WTC11 (cell line): Measurements from ENCODE around the gene HBE1. TPM values are rescaled to one million over a fixed set of nuclear protein-coding genes. Genes with fewer than 3 reads are reported as not detected.

ENCODE experiments used
- ATAC-seq: fragments of 200-7000 bp; cut with Tn5 transposase; 2 replicates; pipeline ENCODE4 v1.10.0; 2021; ENCODE audit warnings: mild to moderate bottlenecking, moderate library complexity
- CTCF ChIA-PET: fragments of 300-600 bp; sonication (Branson Sonifier 250); formaldehyde crosslinking; loops from one replicate; lab custom pipeline; 2021; ENCODE audit warnings: antibody characterized with exemption; lab: Charles Lee
- POLR2A ChIA-PET: fragments of 350-600 bp; sonication (Branson Sonifier 250); formaldehyde crosslinking; loops from one replicate; lab custom pipeline; 2021; ENCODE audit warnings: antibody characterized with exemption; lab: Charles Lee
- DNase-seq: peaks from one replicate; pipeline ENCODE4 v3.0.0; 2021; ENCODE audit warnings: low spot score
- H3K27ac Mint-ChIP-seq: 2 replicates; pipeline ENCODE4 v1.8.0; 2021; ENCODE audit warnings: mixed read lengths
- H3K27me3 Mint-ChIP-seq: 2 replicates; pipeline ENCODE4 v1.8.0; 2021; ENCODE audit warnings: low read depth, mild to moderate bottlenecking, moderate library complexity, mixed read lengths
- H3K36me3 Mint-ChIP-seq: 2 replicates; pipeline ENCODE4 v1.8.0; 2021; ENCODE audit warnings: mixed read lengths
- H3K4me1 Mint-ChIP-seq: 2 replicates; pipeline ENCODE4 v1.8.0; 2022; ENCODE audit warnings: mixed read lengths
- H3K4me3 Mint-ChIP-seq: 2 replicates; pipeline ENCODE4 v1.8.0; 2021; ENCODE audit warnings: mild to moderate bottlenecking, moderate library complexity, mixed read lengths
- H3K9me3 Mint-ChIP-seq: 2 replicates; pipeline ENCODE4 v1.8.0; 2021; ENCODE audit warnings: mixed read lengths
- ARID4B ChIP-seq: sonication (generic); formaldehyde crosslinking; IDR thresholded peaks from 2 replicates; pipeline ENCODE4 v1.8.0; 2023; ENCODE audit warnings: missing genetic modification reagents, mild to moderate bottlenecking, borderline replicate concordance
- ATF1 ChIP-seq: sonication (generic); formaldehyde crosslinking; IDR thresholded peaks from 2 replicates; pipeline ENCODE4 v1.8.1; 2023; ENCODE audit warnings: mild to moderate bottlenecking, moderate library complexity, missing genetic modification reagents
- ELF4 ChIP-seq: sonication (generic); formaldehyde crosslinking; IDR thresholded peaks from 2 replicates; pipeline ENCODE4 v1.8.1; 2022; ENCODE audit warnings: low read depth, mild to moderate bottlenecking, moderate library complexity, missing genetic modification reagents
- EMX1 ChIP-seq: fragments of 250-450 bp; sonication (Bioruptor Pico); IDR thresholded peaks from 2 replicates; pipeline ENCODE4 v1.8.0; 2021; ENCODE audit warnings: mild to moderate bottlenecking
- FOXK1 ChIP-seq: sonication (generic); formaldehyde crosslinking; IDR thresholded peaks from 2 replicates; pipeline ENCODE4 v1.8.0; 2022; ENCODE audit warnings: mild to moderate bottlenecking, moderate library complexity, missing genetic modification reagents
- GABPB1 ChIP-seq: sonication (generic); formaldehyde crosslinking; IDR thresholded peaks from 2 replicates; pipeline ENCODE4 v1.8.1; 2023; ENCODE audit warnings: mild to moderate bottlenecking, missing genetic modification reagents
- GRHL2 ChIP-seq: fragments of 250-450 bp; sonication (Bioruptor Pico); IDR thresholded peaks from 2 replicates; pipeline ENCODE4 v1.8.0; 2022; ENCODE audit warnings: mild to moderate bottlenecking, moderate library complexity; ENCODE audit not compliant: insufficient replicate concordance, severe bottlenecking
- IRF2 ChIP-seq: sonication (generic); formaldehyde crosslinking; IDR thresholded peaks from 2 replicates; pipeline ENCODE4 v1.8.0; 2022; ENCODE audit warnings: low read depth, missing genetic modification reagents, borderline replicate concordance
- JAZF1 ChIP-seq: fragments of 250-450 bp; sonication (Bioruptor Pico); IDR thresholded peaks from 2 replicates; pipeline ENCODE4 v1.9.0; 2021; ENCODE audit warnings: moderate library complexity, mild to moderate bottlenecking, inconsistent platforms
- NFATC4 ChIP-seq: fragments of 250-450 bp; sonication (Bioruptor Pico); IDR thresholded peaks from 2 replicates; pipeline ENCODE4 v1.9.0; 2021; ENCODE audit warnings: mild to moderate bottlenecking
- PREB ChIP-seq: sonication (generic); formaldehyde crosslinking; IDR thresholded peaks from 2 replicates; pipeline ENCODE4 v1.8.1; 2022; ENCODE audit warnings: mild to moderate bottlenecking, missing genetic modification reagents, moderate library complexity, borderline replicate concordance
- RORB ChIP-seq: fragments of 250-450 bp; sonication (Bioruptor Pico); IDR thresholded peaks from 2 replicates; pipeline ENCODE4 v1.9.0; 2021; ENCODE audit warnings: mild to moderate bottlenecking
- TCF7 ChIP-seq: sonication (generic); formaldehyde crosslinking; IDR thresholded peaks from 2 replicates; pipeline ENCODE4 v1.8.0; 2022; ENCODE audit warnings: mild to moderate bottlenecking, low read depth, missing genetic modification reagents, moderate library complexity
- TEAD4 ChIP-seq: sonication (generic); formaldehyde crosslinking; IDR thresholded peaks from 2 replicates; pipeline ENCODE4 v1.8.0; 2022; ENCODE audit warnings: mild to moderate bottlenecking, missing genetic modification reagents
- TP53 ChIP-seq: sonication (generic); formaldehyde crosslinking; IDR thresholded peaks from 2 replicates; pipeline ENCODE4 v1.8.1; 2023; ENCODE audit warnings: mild to moderate bottlenecking, missing genetic modification reagents
- ZNF121 ChIP-seq: sonication (generic); formaldehyde crosslinking; IDR thresholded peaks from 2 replicates; pipeline ENCODE4 v1.8.0; 2023; ENCODE audit warnings: missing genetic modification reagents
- ZNF263 ChIP-seq: sonication (generic); formaldehyde crosslinking; IDR thresholded peaks from 2 replicates; pipeline ENCODE4 v1.8.1; 2022; ENCODE audit warnings: low read depth, mild to moderate bottlenecking, moderate library complexity, missing genetic modification reagents
- ZNF423 ChIP-seq: fragments of 250-450 bp; sonication (Bioruptor Pico); IDR thresholded peaks from 2 replicates; pipeline ENCODE4 v2.1.2; 2022; ENCODE audit warnings: mild to moderate bottlenecking, moderate library complexity
- total RNA-seq: library from RNA; stranded (reverse); gene quantifications from 3 replicates; pipeline ENCODE4 v1.2.3, GENCODE V29; 2021
- TF ChIP-seq, protein P1 (sequence below): fragments of 250-450 bp; sonication (Bioruptor Pico); IDR thresholded peaks from 2 replicates; pipeline ENCODE4 v1.9.0; 2021; ENCODE audit warnings: mild to moderate bottlenecking, borderline replicate concordance

HBE1 gene
- total RNA-seq, 1 experiment from 2014 or later, result 3.1 TPM

DNA sequence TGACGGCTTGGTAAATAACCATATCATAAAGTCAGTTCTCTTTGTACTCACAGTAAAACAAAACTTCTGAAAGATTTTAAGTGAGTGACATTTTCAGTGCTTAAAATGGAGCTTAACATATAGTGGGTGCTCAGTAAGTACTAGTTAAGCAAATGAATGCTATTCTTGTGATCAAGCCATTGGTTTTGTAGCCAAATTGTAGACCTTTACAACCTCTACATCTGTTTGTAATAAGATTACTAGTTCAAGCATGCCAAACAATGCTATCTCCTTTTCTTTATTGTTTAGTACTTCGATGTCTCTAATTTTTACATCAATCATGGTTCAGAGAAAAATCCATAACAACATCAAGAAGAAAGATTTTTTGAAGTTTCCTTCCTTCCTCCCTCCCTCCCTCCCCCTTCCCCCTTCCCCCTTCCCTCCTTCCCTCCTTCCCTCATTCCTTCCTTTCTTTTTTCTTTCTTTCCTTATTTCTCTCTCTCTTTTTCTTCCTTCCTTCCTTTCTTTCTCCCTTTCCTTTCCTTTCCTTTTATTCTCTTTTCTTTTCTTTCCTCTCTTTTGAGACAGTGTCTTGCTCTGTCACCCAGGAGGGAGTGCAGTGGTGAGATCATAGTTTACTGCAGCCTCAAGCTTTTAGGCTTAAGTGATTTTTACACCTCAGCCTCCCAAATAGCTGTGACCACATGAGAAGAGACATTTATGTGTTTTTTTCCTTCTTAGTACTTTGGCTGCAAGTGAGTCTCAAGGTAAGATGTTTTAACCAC lies 37.7 kb upstream of the HBE1 start:
- TF ChIP-seq ATF1 (CRISPR knock-in tag) (no peak), TCF7 (no peak), ZNF423 (CRISPR knock-in tag) (no peak), NFATC4 (CRISPR knock-in tag) (no peak), ZNF263 (CRISPR knock-in tag) (no peak), ELF4 (CRISPR knock-in tag) (no peak), TP53 (no peak), EMX1 (CRISPR knock-in tag) (no peak), ARID4B (no peak), RORB (no peak), FOXK1 (CRISPR knock-in tag) (no peak), ZNF121 (CRISPR knock-in tag) (no peak), JAZF1 (CRISPR knock-in tag) (no peak), GRHL2 (no peak), IRF2 (CRISPR knock-in tag) (no peak), GABPB1 (no peak), PREB (CRISPR knock-in tag) (no peak), TEAD4 (CRISPR knock-in tag) (no peak)
- TF ChIP-seq, protein P1, sequence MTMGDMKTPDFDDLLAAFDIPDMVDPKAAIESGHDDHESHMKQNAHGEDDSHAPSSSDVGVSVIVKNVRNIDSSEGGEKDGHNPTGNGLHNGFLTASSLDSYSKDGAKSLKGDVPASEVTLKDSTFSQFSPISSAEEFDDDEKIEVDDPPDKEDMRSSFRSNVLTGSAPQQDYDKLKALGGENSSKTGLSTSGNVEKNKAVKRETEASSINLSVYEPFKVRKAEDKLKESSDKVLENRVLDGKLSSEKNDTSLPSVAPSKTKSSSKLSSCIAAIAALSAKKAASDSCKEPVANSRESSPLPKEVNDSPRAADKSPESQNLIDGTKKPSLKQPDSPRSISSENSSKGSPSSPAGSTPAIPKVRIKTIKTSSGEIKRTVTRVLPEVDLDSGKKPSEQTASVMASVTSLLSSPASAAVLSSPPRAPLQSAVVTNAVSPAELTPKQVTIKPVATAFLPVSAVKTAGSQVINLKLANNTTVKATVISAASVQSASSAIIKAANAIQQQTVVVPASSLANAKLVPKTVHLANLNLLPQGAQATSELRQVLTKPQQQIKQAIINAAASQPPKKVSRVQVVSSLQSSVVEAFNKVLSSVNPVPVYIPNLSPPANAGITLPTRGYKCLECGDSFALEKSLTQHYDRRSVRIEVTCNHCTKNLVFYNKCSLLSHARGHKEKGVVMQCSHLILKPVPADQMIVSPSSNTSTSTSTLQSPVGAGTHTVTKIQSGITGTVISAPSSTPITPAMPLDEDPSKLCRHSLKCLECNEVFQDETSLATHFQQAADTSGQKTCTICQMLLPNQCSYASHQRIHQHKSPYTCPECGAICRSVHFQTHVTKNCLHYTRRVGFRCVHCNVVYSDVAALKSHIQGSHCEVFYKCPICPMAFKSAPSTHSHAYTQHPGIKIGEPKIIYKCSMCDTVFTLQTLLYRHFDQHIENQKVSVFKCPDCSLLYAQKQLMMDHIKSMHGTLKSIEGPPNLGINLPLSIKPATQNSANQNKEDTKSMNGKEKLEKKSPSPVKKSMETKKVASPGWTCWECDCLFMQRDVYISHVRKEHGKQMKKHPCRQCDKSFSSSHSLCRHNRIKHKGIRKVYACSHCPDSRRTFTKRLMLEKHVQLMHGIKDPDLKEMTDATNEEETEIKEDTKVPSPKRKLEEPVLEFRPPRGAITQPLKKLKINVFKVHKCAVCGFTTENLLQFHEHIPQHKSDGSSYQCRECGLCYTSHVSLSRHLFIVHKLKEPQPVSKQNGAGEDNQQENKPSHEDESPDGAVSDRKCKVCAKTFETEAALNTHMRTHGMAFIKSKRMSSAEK (CRISPR knock-in tag), result no peak
- Mint-ChIP-seq H3K4me1 (no peaks in the 10 kb centered on the region), H3K4me3 (no peak overlapping the region), H3K27me3 (no peaks in the 10 kb centered on the region), H3K9me3 (no peaks in the 10 kb centered on the region), H3K27ac (no peak overlapping the region), H3K36me3 (no peaks in the 10 kb centered on the region)
- ATAC-seq (no peak), DNase-seq (no peak)
- ChIA-PET CTCF (no interaction called here), POLR2A (no interaction called here)
